Activated CD4-positive, alpha-beta T cell treated with anti-CD3 and anti-CD28 coated beads for 36 hours (primary cell): ENCODE data around the gene PTPRR. TPM values are rescaled to one million over a fixed set of nuclear protein-coding genes. Genes with fewer than 3 reads are reported as not detected.
A peak's percentile ranks its signal among the peaks of the same experiment; 100 is the strongest.

ENCODE experiments used
- ATAC-seq: fragments of 200-7000 bp; cut with Tn5 transposase; one replicate; pipeline ENCODE4 v1.10.0; 2021; ENCODE audit warnings: mild to moderate bottlenecking, moderate library complexity
- CTCF ChIA-PET: fragments of 350-600 bp; sonication (Branson Sonifier 250); formaldehyde crosslinking; loops from one replicate; lab custom pipeline; 2021; ENCODE audit warnings: antibody characterized with exemption; lab: Charles Lee
- POLR2A ChIA-PET: fragments of 350-600 bp; sonication (Branson Sonifier 250); formaldehyde crosslinking; loops from one replicate; lab custom pipeline; 2021; ENCODE audit warnings: antibody characterized with exemption, inconsistent platforms; lab: Charles Lee
- DNase-seq: peaks from one replicate; pipeline ENCODE4 v3.0.0-alpha.2; 2020
- H3K27ac Mint-ChIP-seq: one replicate; pipeline ENCODE4 v1.8.0; 2021; ENCODE audit warnings: mixed read lengths
- H3K27me3 Mint-ChIP-seq: one replicate; pipeline ENCODE4 v1.8.0; 2021; ENCODE audit warnings: mixed read lengths
- H3K36me3 Mint-ChIP-seq: one replicate; pipeline ENCODE4 v1.8.0; 2021; ENCODE audit warnings: low read depth, mixed read lengths
- H3K4me1 Mint-ChIP-seq: one replicate; pipeline ENCODE4 v1.8.0; 2021; ENCODE audit warnings: mixed read lengths
- H3K4me3 Mint-ChIP-seq: one replicate; pipeline ENCODE4 v1.8.0; 2021; ENCODE audit warnings: mild to moderate bottlenecking, moderate library complexity, mixed read lengths
- H3K9me3 Mint-ChIP-seq: one replicate; pipeline ENCODE4 v1.8.0; 2021; ENCODE audit warnings: low read depth, mixed read lengths
- intact Hi-C, 2 experiments: fragments of 100-400 bp; cut with DNase I in 1 of 2; cut with micrococcal nuclease in 1 of 2; formaldehyde crosslinking; loops; one replicate each; pipeline versions ENCODE4 v1.14.2 to v1.15.1; 2022 to 2024; cut with DNase I, micrococcal nuclease
- total RNA-seq, 2 experiments: library from RNA; stranded (reverse); gene quantifications; one replicate each; pipeline ENCODE4 v1.2.3, GENCODE V29; 2021

The PTPRR gene
- total RNA-seq, 2 experiments from 2014 or later, result not detected

- H3K36me3 Mint-ChIP-seq, result no peaks in the 10 kb centered on the region
- H3K27me3 Mint-ChIP-seq, result peaks cover 37% of the 10 kb centered on the region
- no peaks in the 10 kb centered on the region for H3K9me3 Mint-ChIP-seq
- no peak for ATAC-seq
- ChIA-PET POLR2A (no interaction called here), CTCF (interaction anchor here (0.9 kb wide), 1 partner anchor 97 kb away, joined by 3 read pairs; no protein-coding TSS in a partner anchor)
- peak; percentile 22 for DNase-seq
- H3K4me3 Mint-ChIP-seq, result peak overlapping the region; percentile 11
- peaks cover 3% of the 10 kb centered on the region for H3K4me1 Mint-ChIP-seq
- intact Hi-C loops, result no loop called here
- H3K27ac Mint-ChIP-seq, result no peak overlapping the region
These were observed 310.6 kb downstream of the PTPRR start for GRCh38 chr12:70609739-70610491.

DNA sequence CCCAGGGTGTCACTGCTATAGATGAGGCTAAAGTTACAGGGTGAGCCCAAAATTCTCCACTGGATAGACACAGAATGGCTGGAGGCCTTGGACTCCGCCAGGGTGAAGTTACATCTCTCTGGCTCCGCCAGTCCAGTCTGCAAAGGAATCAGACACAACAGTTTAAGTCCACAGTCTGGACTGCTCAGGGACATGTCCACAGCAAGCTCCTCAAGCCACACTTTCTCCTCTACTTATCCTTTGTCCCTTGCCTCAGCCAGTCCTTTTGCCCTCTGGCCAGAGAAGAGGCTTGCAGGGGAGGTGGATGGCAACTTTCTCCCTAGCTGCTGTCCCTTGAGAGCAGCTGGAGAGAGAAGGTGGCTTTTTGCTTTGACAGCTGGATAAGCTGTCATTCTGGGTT lies 311.3 kb downstream of the PTPRR start:
- intact Hi-C loops, result no loop called here
- no peak for DNase-seq
- POLR2A ChIA-PET, result no interaction called here
- Mint-ChIP-seq H3K4me1 (peaks cover 3% of the 10 kb centered on the region), H3K27me3 (peaks cover 39% of the 10 kb centered on the region), H3K27ac (no peak overlapping the region), H3K9me3 (no peaks in the 10 kb centered on the region), H3K4me3 (no peak overlapping the region), H3K36me3 (no peaks in the 10 kb centered on the region)
- CTCF ChIA-PET, result no interaction called here
- no peak for ATAC-seq

DNA sequence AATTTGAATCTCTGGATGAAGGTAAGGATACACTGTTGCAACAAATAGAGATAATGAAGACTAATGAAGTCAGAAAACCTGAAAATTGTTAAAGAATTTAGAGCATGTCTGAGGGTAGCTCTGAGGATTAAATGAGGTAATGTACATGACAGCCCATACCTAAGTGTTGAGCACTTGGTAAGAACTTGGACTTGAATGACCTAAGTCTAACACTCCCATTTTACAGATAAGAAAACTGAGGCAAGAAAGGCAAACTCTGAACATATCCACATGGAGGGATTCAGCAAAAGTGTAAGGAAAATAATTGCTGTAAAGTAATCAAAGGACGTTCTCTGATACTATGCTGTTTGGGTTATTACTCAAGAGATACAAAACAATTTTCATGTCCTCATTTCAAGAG lies 312.4 kb downstream of the PTPRR start:
- Mint-ChIP-seq H3K4me1 (peaks cover 3% of the 10 kb centered on the region), H3K27me3 (peaks cover 40% of the 10 kb centered on the region), H3K4me3 (no peak overlapping the region), H3K36me3 (no peaks in the 10 kb centered on the region), H3K27ac (no peak overlapping the region), H3K9me3 (no peaks in the 10 kb centered on the region)
- ATAC-seq (no peak), DNase-seq (no peak)
- intact Hi-C loops, result no loop called here
- ChIA-PET CTCF (no interaction called here), POLR2A (no interaction called here)

GRCh38 chr12:70607107-70607506 lies 313.4 kb downstream of the PTPRR start:
- H3K27ac Mint-ChIP-seq, result no peak overlapping the region
- CTCF ChIA-PET, result no interaction called here

GRCh38 chr12:70605976-70606375 lies 314.6 kb downstream of the PTPRR start:
- no peak overlapping the region for H3K27ac Mint-ChIP-seq
- intact Hi-C loops, result no loop called here
- ATAC-seq, result no peak

More at GRCh38 chr12:70607107-70607506, 313.4 kb downstream of the PTPRR start:
- no peaks in the 10 kb centered on the region for H3K9me3 Mint-ChIP-seq
- H3K36me3 Mint-ChIP-seq, result no peaks in the 10 kb centered on the region
- no peak overlapping the region for H3K4me3 Mint-ChIP-seq
- ATAC-seq (no peak), DNase-seq (no peak)
- peaks cover 39% of the 10 kb centered on the region for H3K27me3 Mint-ChIP-seq
- peaks cover 3% of the 10 kb centered on the region for H3K4me1 Mint-ChIP-seq
- intact Hi-C loops, result no loop called here
- POLR2A ChIA-PET, result no interaction called here

GRCh38 chr12:70604662-70605061 lies 315.9 kb downstream of the PTPRR start:
- intact Hi-C loops, result no loop called here
- ATAC-seq (no peak), DNase-seq (no peak)
- CTCF ChIA-PET, result no interaction called here
- H3K27ac Mint-ChIP-seq, result no peak overlapping the region
- H3K36me3 Mint-ChIP-seq, result no peaks in the 10 kb centered on the region
- H3K4me1 Mint-ChIP-seq, result peaks cover 3% of the 10 kb centered on the region
- H3K4me3 Mint-ChIP-seq, result no peak overlapping the region
- POLR2A ChIA-PET, result no interaction called here
- H3K27me3 Mint-ChIP-seq, result peaks cover 33% of the 10 kb centered on the region
- no peaks in the 10 kb centered on the region for H3K9me3 Mint-ChIP-seq

More at GRCh38 chr12:70605976-70606375, 314.6 kb downstream of the PTPRR start:
- ChIA-PET POLR2A (no interaction called here), CTCF (interaction anchor here (0.6 to 1.1 kb wide), 2 partner anchors 123 to 1383 kb away, joined by 3 to 4 read pairs; no protein-coding TSS in a partner anchor)
- peaks cover 3% of the 10 kb centered on the region for H3K4me1 Mint-ChIP-seq
- H3K9me3 Mint-ChIP-seq, result no peaks in the 10 kb centered on the region
- peaks cover 38% of the 10 kb centered on the region for H3K27me3 Mint-ChIP-seq
- no peak for DNase-seq
- H3K4me3 Mint-ChIP-seq, result no peak overlapping the region
- H3K36me3 Mint-ChIP-seq, result no peaks in the 10 kb centered on the region

DNA sequence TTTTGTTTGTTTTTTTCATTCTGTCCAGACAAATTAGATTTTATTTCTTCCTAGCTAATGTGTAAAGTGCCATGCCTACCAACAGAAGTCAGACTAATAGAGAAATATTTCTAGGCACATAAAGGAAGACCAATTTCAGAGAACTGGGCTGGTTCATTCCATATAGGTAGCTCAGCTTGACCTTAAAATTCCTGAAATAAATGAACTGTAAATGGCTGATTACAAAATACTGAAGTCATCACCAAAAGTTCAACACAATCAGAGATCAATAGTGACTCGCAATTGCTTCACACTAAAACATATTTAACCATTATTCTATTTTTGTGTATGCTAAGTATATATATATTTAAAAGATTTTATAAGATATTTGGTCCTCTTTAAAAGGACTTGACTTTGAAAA lies 317.5 kb downstream of the PTPRR start:
- Mint-ChIP-seq H3K4me1 (no peaks in the 10 kb centered on the region), H3K9me3 (no peaks in the 10 kb centered on the region), H3K27me3 (peaks cover 19% of the 10 kb centered on the region), H3K4me3 (no peak overlapping the region), H3K36me3 (no peaks in the 10 kb centered on the region), H3K27ac (no peak overlapping the region)
- POLR2A ChIA-PET, result no interaction called here
- no peak for DNase-seq
- ATAC-seq, result no peak
- CTCF ChIA-PET, result interaction anchor here (1.0 kb wide), 1 partner anchor 26 kb away, joined by 3 read pairs; no protein-coding TSS in a partner anchor
- intact Hi-C loops, result no loop called here

DNA sequence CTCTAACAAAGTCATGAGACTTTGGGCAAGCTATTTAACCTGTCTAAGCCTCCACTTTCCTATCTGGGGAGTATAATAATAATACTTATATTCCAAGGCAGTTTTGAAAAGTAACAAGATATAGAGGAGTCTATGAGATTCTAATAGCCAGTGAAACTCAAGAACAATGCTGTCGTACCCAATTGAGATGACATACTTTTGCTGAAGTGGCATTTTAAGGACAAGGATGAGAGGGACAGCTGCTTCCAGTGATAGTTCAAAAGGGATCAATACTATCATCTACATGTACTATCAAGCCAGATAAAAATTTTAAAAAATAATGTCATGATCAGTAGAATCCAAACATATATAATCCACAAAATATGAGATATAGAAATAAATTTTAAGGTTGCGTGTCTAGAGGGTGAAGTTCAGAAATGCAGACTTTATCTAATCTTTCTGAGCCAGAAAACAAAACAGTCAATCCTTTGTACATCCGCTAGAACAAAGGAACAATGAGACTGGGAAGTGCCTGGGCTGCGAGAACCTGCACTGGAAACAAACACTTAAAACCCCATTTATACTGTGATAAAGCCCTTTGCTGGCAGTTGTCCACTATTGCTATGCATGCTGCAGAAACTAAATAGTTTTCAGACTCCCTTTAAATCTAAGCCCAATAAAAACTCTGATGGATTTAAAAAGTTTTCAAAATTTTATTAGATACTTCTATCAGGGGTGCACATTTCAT lies 321.9 kb downstream of the PTPRR start:
- ChIA-PET POLR2A (no interaction called here), CTCF (interaction anchor here (1.1 kb wide), 1 partner anchor 19 kb away, joined by 3 read pairs; no protein-coding TSS in a partner anchor)
- no peaks in the 10 kb centered on the region for H3K9me3 Mint-ChIP-seq
- no peak for ATAC-seq
- intact Hi-C loops, result no loop called here
- no peaks in the 10 kb centered on the region for H3K4me1 Mint-ChIP-seq
- peaks cover 12% of the 10 kb centered on the region for H3K27me3 Mint-ChIP-seq
- no peak overlapping the region for H3K27ac Mint-ChIP-seq
- H3K4me3 Mint-ChIP-seq, result no peak overlapping the region
- DNase-seq, result no peak
- no peaks in the 10 kb centered on the region for H3K36me3 Mint-ChIP-seq

DNA sequence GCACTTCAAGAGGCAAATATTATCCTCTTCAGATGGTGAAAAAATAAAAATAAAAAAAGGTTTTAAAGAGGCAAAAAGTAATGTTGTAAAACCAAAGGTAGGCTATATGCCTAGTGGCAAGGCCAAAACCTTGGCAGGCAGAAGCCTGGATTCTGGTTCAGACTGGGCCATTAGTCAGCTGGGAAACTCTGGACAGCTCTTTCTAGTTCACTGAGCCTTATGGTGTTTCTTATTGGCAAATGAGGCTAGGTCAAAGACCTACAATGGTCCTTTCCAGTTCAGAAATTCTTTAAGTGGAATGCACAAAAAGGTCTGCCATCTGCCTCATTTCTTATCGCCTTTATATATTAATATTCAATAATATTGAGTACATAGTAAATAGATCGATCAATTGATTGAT lies 327.9 kb downstream of the PTPRR start:
- intact Hi-C loops, result no loop called here
- no peak overlapping the region for H3K27ac Mint-ChIP-seq
- no peak overlapping the region for H3K4me3 Mint-ChIP-seq
- no peaks in the 10 kb centered on the region for H3K4me1 Mint-ChIP-seq
- H3K36me3 Mint-ChIP-seq, result no peaks in the 10 kb centered on the region
- DNase-seq (no peak), ATAC-seq (no peak)
- CTCF ChIA-PET, result interaction anchor here (0.6 to 0.8 kb wide), 2 partner anchors 9 to 262 kb away, joined by 3 to 4 read pairs; no protein-coding TSS in a partner anchor
- POLR2A ChIA-PET, result no interaction called here
- H3K27me3 Mint-ChIP-seq, result peaks cover 16% of the 10 kb centered on the region
- H3K9me3 Mint-ChIP-seq, result no peaks in the 10 kb centered on the region

DNA sequence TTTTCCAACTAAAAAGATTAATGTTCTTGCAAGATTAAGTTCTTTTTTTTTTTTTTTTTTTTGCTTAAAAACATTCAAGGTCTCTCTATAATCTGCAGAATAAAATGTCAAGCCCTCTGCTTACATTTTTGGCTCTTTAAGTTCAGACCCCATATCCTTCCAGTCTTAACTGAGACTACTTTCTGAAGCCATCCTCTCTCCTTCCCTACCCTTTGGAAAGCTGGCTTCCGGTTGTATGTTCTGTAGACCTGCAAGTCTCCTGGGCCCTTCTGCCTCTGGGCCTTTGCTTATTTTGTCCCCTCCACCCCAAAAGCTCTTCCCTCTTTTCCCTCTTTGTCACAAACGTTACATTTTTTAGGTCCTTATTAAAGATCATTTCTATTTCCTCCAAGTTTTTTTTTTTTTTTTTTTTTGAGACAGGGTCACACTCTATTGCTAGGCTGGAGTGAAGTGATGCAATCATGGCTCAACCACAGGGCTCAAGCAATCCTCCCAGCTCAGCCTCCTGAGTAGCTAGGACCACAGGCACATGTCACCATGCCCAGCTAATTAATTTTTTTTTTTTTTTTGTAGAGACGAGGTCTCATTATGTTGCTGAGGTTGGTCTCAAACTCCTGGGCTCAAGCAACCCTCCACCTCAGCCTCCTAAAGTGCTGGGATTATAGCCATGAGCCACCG lies 329.9 kb downstream of the PTPRR start:
- ChIA-PET CTCF (interaction anchor here (0.6 to 1.3 kb wide), 10 partner anchors 10 to 686 kb away, joined by 3 to 6 read pairs (median 3); no protein-coding TSS in a partner anchor), POLR2A (no interaction called here)
- Mint-ChIP-seq H3K4me1 (no peaks in the 10 kb centered on the region), H3K4me3 (no peak overlapping the region), H3K27me3 (peaks cover 22% of the 10 kb centered on the region), H3K36me3 (no peaks in the 10 kb centered on the region), H3K27ac (no peak overlapping the region), H3K9me3 (no peaks in the 10 kb centered on the region)
- ATAC-seq (no peak), DNase-seq (no peak)
- intact Hi-C loops, result loop anchor here (1.0 to 2.0 kb wide), 3 partner anchors 130 to 140 kb away; no protein-coding TSS in a partner anchor

DNA sequence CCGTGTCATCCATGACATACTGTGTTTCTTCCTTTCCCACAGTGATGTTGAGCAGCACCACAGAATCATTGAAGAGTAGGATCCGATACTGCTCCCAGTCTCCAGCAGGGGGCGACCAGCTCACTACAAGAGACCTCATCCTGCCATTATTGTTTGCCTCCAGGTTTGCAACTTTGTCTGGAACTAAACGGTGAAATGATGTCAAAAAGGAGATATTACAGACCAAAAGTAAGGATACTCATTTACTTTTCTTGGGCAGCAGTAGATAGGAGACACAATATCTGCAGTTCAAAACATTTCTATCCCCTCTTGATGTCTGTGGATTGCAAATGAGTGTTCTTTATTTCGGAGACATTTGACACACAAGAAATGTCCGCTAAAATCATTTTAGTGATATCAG lies 330.5 kb downstream of the PTPRR start:
- H3K27me3 Mint-ChIP-seq, result peaks cover 22% of the 10 kb centered on the region
- no peak overlapping the region for H3K4me3 Mint-ChIP-seq
- ATAC-seq, result peak; percentile 74
- no peaks in the 10 kb centered on the region for H3K9me3 Mint-ChIP-seq
- POLR2A ChIA-PET, result no interaction called here
- peak; percentile 80 for DNase-seq
- no peaks in the 10 kb centered on the region for H3K36me3 Mint-ChIP-seq
- intact Hi-C loops, result loop anchor here (1.0 to 2.0 kb wide), 3 partner anchors 130 to 141 kb away; no protein-coding TSS in a partner anchor
- CTCF ChIA-PET, result interaction anchor here (0.6 to 1.3 kb wide), 6 partner anchors 10 to 686 kb away, joined by 3 to 6 read pairs (median 4); no protein-coding TSS in a partner anchor
- H3K4me1 Mint-ChIP-seq, result no peaks in the 10 kb centered on the region
- no peak overlapping the region for H3K27ac Mint-ChIP-seq
